GM18508 (cell line): ENCODE measurements around the gene SYNJ2.

Source experiments
- ATAC-seq: cut with Tn5 transposase; IDR thresholded peaks from one replicate; pipeline ENCODE4 v1.9.1; 2021; ENCODE audit warnings: moderate number of reproducible peaks; ENCODE audit not compliant: insufficient read depth, unreplicated experiment

SYNJ2 gene

GRCh38 chr6:158050955-158051354 is 69.3 kb downstream of the SYNJ2 start:
- no peak for ATAC-seq

- no peak for ATAC-seq
These were observed 70.3 kb downstream of the SYNJ2 start for GRCh38 chr6:158051968-158052367.

- no peak for ATAC-seq
These were observed 72.0 kb downstream of the SYNJ2 start for GRCh38 chr6:158053377-158054313.

- no peak for ATAC-seq
These were observed 74.7 kb downstream of the SYNJ2 start for GRCh38 chr6:158056355-158056754.

GRCh38 chr6:158056804-158057203 is 75.1 kb downstream of the SYNJ2 start:
- ATAC-seq: no peak

- no peak for ATAC-seq
These were observed 75.7 kb downstream of the SYNJ2 start for GRCh38 chr6:158057213-158057987.

DNA sequence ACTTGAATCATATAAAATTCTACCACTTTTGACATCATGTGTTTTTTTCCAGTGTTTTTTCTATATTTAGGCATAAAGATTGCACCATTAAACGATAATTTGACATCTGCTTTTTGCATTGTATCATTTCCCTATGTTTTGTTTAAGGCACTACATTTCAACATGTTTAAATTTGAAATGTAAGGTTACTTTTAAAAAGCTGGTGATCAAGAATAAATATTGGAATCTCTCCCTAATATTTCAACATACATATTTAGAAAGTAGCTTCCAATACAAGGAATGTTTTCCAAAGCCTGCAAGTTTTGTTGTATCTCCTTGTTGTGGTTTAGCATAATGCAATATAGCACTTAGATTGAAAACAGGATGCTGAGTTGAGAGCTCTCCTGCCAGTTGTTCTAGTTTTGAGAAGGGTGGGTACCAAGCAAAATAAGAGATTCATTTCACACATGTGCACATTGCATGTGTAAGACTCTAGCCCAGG is 76.5 kb downstream of the SYNJ2 start:
- no peak for ATAC-seq

DNA sequence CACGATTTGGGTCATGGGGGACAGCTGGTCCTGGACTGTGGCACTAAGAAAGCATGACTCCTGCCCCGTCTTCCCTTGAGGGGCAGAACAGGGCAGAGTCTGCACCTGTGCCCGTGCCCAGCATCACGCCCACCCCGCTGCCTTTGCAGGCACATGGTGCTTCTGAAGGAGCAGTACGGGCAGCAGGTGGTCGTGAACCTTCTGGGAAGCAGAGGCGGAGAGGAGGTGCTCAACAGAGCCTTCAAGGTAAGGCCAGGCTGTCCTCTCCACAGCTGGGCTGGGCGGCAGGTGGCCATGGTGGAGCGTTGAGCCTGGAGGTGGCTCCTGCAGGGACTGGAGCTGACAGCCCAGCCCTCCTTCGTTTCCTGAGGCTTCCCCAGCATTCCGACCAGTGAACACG is 77.4 kb downstream of the SYNJ2 start:
- ATAC-seq: no peak

- no peak for ATAC-seq
These were observed 79.0 kb downstream of the SYNJ2 start for GRCh38 chr6:158060455-158061360.

- no peak for ATAC-seq
These were observed 79.7 kb downstream of the SYNJ2 start for GRCh38 chr6:158061361-158061708.

DNA sequence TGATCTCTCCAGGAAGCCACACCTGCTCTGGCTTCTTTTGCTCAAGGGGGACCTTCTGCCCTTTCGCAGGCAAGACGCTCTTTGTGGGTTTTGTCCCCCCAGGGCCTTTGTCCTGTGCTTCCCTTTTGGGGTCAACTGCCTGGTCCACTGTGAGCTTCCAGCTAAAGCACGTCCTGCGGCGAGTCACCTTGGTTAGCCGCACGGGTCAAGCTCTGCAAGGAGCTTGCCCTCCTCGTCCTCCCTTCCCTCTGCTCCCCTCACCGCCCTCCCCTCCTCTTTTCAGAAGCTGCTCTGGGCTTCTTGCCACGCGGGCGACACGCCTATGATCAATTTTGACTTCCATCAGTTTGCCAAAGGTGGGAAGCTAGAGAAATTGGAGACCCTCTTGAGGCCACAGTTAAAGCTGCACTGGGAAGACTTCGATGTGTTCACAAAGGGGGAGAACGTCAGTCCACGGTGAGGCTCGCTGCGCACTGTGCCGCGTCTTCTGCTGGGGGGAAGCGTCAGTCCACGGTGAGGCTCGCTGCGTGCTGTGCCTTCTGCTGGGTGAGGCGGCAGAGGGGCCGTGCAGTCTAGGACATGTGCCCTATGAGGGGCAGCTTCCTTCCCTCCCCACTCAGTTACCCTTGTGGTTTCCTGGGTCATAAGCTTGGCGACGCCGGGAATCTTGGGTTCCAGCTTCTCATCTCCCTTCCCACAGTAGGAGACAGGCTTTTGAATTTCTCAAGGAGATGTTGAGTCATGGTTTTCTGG is 80.2 kb downstream of the SYNJ2 start:
- no peak for ATAC-seq

GRCh38 chr6:158063736-158064135 is 82.1 kb downstream of the SYNJ2 start:
- ATAC-seq: no peak

DNA sequence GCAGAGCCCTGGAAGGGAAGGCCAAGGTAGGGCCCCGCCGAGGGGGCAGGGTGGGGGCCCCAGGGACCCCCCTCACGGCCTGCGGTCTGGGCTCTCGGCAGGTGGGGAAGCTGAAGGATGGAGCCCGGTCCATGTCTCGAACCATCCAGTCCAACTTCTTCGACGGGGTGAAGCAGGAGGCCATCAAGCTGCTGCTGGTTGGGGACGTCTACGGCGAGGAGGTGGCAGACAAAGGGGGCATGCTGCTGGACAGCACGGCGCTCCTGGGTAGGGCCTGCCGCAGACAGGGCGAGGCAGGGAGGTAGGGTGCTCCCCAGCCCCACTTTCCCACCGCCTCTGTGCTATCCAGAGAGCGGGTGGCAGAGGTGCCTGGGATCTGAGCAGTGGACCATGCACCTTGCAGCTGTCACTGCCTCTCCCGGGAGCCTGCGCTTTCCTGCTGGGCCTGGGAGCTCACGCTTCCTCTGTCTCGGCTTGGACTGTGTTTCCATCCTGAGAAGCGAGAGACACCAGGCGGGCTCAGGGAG is 83.1 kb downstream of the SYNJ2 start:
- no peak for ATAC-seq

GRCh38 chr6:158066136-158066781 is 84.6 kb downstream of the SYNJ2 start:
- ATAC-seq: no peak

- no peak for ATAC-seq
These were observed 85.9 kb downstream of the SYNJ2 start for GRCh38 chr6:158067436-158068015.

DNA sequence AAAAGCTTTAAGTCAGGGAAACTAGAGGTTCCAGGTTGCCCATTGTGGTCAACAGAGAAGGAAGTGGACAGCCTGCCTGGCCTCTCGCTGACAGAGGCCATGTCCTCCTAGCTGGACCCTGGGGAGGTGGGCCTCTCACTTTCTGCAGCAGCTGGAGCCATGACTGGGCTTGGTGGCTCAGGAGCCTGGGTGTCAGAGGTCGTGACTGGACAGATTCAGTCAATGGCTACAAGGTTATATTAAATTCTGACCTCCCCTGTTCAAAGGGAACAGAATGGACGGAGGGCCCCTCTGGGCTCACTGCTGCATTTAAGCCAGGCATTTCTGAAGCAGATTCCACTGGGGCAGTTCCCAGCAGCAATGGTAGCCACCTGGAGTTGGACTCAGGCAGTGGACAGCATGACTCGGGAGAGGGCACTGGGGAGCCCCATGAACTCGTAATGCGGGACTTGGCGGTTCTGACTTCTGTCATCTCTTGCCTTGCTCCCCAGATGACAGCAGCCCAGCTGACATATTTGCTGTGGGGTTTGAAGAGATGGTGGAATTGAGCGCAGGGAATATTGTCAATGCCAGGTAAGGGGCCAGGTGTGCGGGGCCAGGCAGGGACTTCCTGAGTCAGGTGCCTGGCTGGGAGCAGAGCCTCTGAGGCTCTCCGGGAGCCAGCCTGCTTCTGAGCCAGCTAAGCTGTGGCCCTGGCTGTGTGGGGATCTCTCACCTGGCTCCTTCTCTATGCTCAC is 86.7 kb downstream of the SYNJ2 start:
- ATAC-seq: no peak

- ATAC-seq: no peak
These were observed 87.5 kb downstream of the SYNJ2 start for GRCh38 chr6:158068893-158069799.
